Panc1 (cell line): ENCODE data around the gene STOM.

ENCODE experiments used
- CTCF ChIP-seq: fragments of 450-650 bp; IDR thresholded peaks from 2 replicates; pipeline ENCODE4 v1.5.1; 2017; ENCODE audit warnings: mild to moderate bottlenecking
- REST ChIP-seq, 2 experiments: IDR thresholded peaks; 2 replicates each; pipeline ENCODE4 v1.6.1; 2011 to 2012; ENCODE audit warnings: low read depth in 2 of 2, control low read depth in 1 of 2, low read length in 1 of 2, mild to moderate bottlenecking in 1 of 2, moderate library complexity in 1 of 2; ENCODE audit not compliant: insufficient read depth in 1 of 2
- SIN3A ChIP-seq: IDR thresholded peaks from 2 replicates; pipeline ENCODE4 v1.6.1; 2012; ENCODE audit warnings: low read depth, mild to moderate bottlenecking, low read length, moderate library complexity, borderline replicate concordance; ENCODE audit not compliant: insufficient read depth

GRCh38 chr9:121358751-121359150 lies 11.3 kb downstream of the STOM start:
- TF ChIP-seq SIN3A (no peak), CTCF (no peak), REST (IDR thresholded peaks at IDR 0.05; ENCODE audit: insufficient read depth in 1 of 2, low read depth in 2 of 2, low read length in 1 of 2) (no peak)
